NOMO-1 treated with DMSO at 0.1 percent for 48 hours (cell line): ENCODE results near the gene NPAS3.

Experiments
- DNase-seq: peaks from one replicate; lab custom pipeline; 2025; ENCODE audit not compliant: unreplicated experiment; lab: John Stamatoyannopoulos, UW

Gene NPAS3

DNA sequence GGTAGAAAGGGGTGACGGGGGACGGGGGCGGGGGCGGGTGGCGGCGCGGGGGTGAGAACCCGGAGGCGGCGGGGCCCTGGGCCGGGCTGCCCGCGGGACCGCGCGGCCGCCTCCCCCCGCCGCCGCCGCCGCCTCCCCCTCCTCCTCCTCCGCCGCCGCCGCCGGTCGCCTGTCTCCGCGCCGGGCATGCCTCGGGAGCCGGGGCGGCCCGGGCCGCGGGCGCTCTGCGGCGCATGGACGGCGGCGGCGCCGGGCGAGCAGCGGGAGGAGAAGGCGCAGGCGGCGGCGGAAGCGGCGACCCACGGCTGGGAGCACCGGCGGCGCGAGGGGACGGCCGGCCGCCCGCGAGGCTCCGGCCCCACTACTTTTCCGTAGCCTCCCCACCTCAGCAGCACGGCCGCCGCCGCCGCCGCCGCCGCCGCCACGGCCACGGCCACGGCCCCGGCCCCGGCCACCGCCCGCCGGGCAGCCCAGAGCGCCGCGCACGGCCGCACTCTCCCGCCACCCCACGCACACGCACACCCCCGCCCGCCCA lies at the start of gene NPAS3:
TSS of gene NPAS3 (plus strand) at position 161 of the 535 bp plus-strand sequence.
- no peak for DNase-seq

DNA sequence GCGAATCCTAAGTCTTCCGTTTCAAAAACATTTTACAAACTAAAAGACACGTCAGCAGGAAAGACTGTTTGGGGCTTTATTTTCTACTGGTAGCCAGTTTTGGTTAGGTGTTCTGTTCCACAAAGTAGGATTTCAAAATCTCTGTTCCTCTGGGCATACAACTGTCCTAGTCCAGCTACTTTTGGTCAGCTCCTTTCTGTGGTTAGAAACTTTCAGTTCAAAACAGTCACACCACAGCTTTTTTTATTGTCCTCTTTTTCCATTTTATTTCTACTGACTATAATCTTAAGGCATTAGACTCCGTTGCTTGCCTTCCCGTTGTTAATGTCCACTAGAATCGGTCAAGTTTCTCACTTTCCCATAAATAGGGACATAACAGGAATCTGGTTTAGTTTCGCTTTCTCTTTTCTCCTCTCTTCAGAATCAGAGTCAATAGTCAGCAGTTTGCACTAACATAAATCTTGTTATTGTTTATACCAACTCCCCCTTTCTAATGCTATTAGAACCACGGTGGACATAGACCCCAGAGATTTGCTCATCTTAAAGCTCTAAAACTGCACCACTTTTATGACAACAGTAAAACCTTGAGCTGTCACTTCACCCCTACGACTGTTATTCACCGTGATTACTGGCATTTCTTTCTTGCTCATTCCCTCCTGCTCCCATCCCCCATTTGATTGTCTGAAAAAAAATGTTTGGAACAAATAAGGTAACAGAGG lies 41.5 kb upstream of the NPAS3 start:
- DNase-seq, result no peak

DNA sequence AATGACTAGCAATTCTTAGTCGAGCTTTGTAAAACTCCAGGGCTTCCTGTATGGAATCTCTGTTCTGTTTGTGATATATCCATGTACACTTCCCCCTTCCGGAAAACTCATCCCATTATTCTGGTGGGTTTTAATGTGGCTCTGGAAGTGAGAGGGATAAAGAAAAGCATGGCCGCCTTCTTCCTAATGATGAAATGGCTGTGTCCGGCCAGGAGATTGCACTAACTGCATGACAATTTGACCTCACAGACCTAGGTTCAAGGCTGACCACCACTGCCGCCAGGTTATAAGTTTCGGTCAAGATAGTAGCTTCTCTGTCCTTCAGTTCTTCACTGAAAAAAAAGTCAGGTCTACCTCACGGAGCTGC lies 41.0 kb upstream of the NPAS3 start:
- DNase-seq, result no peak

DNA sequence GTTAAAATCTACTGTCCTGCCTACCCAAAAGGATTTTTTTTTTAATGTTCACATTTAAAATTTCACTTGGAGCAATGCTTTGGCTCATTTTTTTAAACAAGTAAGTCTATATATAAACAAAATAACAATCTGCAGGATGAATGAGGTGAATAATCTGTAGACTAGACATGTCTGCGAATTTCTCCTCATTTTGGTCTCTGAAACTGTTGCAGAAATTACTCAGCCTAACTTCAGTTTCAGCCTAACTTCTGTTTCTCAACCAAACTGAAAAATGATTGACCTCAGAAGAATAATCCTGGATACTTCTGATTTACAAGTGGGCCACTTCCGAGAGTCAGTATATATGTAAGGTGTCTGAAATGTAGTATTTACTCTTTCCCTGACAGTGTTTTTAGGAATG lies 39.8 kb upstream of the NPAS3 start:
- DNase-seq, result no peak

DNA sequence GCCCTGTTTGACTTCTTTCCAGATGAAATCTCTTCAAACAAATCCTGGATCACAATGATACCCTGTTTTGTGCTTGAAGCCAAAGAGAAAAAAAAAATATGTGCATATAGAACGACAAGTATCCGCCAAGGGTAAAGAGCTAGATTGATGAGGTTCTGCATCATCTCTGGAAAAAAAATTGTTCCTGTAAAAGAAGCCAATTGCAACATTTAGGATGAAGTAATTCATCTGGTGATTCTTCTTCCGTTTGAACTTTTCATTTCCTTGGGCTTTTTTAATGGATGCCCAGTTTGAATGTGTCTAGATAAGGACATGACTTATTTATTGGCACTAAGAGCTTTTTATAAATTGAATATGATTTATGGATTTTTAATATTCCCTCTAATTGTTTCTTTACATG lies 38.1 kb upstream of the NPAS3 start:
- no peak for DNase-seq

DNA sequence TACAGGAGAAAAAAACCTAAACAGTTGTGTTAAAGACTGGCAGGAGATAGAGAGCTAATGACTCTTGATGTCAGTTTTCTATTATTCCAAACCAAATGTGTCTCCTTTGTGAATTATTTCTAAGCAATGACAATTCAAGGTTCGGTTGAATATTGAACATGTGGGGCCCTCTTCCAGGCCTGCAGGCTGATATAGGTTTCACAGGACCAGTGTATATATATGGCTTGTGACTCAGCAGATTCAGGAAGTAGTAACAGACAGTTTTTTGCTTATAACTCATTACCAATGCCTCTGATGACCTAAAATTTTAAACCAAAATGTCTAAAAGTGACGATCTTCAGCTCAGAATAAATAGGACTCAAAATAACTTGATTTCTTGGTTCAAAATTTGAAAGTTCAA lies 33.7 kb upstream of the NPAS3 start:
- no peak for DNase-seq

DNA sequence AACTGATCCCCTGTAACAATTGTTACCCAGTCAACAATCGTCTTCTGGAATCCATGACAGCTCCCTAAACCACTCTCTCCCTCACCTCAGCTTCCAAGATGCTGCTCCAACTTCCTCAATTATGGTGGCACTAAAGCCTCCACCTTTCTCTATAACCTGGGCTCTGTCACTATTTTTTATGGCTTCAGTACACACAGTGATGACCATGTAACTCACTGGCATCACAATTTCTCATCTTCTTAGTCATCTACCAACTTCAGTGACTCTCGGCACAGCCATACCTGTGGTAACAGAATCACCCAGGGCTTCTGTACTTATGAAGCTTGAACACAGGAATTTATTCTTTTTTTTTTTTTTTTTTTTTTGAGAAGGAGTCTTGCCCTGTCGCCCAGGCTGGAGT lies 32.0 kb upstream of the NPAS3 start:
- no peak for DNase-seq

DNA sequence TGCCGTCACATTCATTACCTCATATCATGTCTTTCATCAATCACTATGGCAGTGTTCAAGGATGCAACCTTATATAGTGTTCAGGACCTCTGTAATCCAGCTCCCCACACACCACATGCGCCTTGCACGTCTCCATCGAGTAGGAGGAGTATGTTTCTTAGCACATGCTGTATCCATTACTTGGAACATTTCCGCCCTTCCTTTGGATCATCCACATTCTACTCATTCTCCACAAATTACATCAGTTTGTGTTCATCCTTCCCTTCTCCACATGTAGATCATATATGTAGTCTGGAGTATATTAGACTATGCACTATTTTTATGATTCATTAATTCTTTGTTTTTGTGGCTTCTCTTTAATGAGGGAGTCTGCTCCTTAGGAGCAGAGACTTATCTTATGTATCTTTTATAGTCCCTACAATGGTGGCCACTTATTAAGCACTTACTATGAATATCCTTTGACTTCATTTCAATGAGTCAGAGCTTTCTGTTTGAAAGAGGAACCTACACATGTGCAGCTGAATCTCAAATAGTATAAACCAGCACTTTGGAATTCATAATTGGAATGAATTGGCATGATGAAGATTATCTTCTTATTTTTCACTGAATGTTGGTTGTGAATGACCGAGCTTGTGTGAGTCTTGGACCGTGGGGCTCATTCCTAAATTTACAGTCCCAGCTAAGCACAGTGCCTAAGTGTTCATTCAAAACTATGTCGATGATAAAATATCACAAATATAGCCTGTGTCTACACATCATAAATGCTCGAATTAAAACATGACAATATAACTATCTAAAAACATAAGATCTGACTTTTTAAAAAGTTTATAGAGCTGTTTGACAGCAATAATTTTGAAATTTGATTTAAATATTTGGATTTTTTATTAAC lies 30.2 kb upstream of the NPAS3 start:
- no peak for DNase-seq

DNA sequence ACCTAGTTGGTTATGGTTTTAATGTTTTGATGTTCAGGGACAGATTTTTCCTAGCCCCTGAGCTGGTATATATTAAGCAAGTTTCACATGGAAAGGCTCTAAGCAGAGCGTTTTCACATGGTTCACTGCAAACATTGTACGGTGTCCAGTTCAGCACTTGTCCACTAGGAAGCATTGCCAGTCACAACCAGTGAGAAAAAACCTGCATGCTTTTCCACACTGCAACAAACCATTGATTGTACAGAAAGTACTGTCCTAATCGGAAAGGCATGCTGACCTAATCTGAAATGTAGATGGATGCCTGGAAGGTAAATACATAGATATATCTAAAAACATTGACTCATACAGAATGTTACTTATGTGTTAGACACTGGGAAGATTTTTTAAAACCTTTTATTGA lies 25.0 kb upstream of the NPAS3 start:
- DNase-seq, result no peak

DNA sequence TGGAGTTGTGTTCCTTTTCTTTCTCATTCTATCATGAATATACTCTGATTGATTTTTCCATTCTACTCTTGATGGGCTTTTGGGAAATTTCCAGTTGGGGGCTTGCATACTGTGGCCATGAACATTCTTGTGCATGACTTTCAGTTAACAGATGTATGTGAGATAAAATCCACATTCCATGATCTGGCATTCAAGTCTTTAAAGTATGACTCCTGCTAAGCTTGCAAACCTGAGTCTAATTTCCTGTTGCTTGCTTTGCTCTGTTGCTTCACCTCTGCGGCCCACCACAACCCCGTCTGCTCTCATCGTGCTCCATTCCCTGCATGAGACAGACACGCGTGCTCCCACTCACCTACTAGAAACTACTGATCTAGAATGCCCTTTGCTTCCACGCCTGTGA lies 24.3 kb upstream of the NPAS3 start:
- no peak for DNase-seq

DNA sequence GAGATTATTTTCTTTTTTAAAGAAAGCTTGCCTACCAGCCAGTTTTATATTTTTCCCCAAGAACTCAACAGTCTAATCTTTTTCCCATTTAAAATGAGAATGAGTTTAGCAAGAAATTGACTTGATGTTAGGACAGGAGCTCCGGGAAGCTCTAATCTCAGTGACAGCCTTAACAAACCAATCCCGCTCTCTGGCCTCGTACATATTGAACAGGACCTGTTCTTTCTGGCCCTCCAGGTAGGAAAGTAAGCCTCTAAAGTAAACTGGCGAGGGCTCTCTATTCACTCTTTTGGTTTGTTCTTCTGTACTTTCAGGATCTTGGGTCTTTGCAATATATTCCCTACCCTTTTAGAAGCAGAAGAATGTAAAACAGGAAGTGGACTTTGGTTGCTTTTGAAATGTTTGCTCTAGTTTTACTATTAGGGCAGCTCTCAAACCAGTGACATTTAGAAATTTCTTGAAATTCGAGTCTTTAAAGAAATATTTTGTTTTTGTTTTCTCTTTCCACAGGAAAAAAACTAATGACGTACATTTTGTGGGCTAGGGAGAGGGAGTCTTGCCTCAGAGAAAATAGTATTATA lies 17.9 kb upstream of the NPAS3 start:
- no peak for DNase-seq

DNA sequence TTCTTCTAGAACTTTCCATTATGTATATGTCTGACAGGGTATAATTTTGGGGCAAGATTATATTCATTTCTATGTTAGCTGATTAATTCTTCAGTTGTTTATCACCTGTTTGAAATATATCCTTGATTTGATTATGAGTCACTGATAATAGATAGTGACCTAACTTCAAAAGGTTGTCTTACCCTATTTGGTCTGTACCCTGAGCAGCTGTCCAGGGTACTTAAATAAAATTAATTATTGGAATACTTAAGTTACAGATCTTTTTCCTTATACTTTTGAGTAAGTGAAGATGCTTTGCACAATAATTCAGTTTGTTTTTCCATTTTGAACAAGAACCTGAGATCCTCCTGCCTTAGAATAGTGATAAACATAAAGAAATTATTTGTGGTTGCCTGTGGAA lies 13.2 kb upstream of the NPAS3 start:
- no peak for DNase-seq

DNA sequence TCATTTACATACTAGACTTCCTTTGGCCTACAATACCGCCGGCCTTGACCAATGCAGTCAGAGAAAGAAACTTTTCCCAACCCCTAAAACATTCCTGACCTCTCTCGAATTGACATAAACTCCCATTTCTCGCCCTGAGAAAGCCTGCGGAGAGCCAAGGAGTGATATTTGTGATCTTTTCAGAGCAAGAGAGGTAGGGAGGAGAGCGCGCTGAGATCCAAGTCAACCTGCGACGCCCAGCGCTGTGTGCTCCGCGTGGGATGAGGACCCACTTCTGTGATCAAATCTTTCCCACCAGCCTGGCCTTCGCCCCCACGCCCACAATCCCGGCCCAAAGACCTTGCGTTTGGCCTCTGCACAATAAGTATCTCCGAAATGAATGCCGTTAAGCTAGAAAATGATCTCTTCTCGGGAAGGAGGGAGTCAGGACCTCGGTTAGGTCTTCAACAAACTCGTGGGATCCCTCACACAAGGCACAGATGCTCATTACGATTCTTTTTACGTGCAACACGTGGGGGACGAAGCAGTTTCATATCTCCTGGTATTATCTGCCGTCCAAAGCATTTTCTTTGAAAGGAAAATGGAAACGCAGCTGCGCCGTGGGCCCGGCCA lies 6.3 kb upstream of the NPAS3 start:
- DNase-seq, result no peak

DNA sequence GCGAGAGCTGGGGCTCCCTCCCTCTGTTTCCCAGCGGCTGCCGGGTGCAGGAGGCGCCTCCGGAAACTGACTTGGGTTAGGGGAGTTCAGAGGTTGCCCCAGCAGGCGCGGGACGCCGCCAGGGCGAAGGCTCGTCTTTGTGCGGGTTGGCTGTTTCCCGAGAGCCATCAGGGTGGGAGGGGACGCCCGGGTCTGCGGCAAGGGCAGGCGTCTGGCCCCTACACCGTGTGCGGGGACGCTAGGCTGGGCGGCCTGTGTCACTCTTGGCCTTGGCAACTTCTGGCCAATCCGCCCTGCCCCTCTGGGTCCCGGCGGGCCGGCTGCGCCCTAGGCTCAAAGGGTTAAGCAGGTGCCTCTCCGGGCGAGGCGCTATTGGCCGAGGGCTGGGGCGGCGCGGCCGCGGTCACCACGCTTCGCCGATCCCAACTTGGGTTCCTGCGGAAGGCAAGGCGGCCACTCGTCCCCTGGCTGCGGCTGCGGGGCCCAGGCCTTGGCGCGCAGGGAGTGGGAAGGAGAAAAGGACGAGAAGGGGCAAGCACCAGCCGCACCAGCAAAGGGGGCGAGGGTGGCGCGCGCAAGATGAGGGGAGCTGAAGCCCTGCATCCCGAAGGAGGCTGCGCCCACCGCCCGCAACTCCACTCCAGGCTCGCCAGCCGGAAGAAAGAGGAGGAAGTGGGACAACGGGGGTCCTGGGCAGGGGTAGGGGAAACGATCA lies 5.6 kb upstream of the NPAS3 start:
- DNase-seq, result no peak

DNA sequence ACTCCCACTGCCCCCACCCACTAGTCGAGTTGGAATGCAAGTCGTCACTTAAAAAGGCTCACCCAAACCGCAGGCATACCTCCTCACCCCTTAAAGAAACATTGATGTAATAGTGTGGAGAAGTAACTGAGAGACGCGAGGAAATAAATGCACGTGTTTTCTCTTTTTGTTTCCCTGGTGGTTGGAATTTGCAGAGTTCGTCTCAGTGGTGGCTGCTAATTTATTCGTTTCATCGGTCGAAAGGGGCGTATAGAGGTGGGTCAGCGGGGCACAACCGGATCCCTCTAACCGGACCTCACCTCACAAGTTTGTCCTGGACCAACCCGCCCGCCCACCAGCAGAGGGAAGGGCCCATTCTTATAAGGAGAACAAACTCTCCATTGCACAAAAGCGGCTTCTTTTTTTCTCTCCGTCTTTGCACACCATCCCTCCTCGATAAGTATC lies 5.0 kb upstream of the NPAS3 start:
- DNase-seq, result no peak

DNA sequence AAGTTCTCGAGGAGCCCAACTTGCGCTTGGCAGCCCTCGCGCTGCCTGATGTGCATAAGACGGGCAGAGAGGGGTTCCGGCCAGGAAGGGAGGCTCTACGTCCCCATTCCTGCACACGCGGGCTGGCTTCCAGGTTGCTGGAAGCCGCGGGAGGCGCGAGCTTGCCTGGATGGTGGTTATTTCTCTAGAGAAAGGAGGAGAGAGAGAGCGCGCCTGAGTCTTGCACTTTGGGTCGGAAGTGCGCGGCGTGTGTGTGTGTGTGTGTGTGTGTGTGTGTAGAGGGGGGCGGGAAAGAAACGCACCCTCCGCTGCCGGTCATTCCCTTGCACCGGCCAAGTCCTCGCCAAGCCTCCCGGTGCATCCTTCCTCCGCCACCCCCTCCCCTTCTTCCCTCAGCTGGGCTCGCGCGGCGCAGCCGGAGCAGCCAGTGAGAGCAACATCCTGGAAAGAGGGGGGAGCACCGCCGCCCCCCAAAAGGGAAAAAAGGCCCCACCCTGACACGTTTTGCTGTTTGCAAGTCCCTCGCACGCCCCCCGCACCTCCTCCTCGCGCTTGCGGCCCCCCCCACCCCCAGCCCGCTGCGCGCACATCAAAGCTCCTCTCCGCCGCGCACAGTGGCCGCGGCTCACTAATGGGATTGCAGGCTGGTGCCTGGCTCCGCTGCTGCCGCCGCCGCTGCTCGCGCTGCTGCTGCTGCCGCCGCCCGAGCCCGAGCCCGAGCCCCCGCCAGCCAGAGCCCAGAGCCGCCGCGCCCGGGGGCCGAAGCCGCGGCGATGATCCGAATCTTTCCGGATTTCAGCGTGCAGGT lies 4.4 kb upstream of the NPAS3 start:
- no peak for DNase-seq

DNA sequence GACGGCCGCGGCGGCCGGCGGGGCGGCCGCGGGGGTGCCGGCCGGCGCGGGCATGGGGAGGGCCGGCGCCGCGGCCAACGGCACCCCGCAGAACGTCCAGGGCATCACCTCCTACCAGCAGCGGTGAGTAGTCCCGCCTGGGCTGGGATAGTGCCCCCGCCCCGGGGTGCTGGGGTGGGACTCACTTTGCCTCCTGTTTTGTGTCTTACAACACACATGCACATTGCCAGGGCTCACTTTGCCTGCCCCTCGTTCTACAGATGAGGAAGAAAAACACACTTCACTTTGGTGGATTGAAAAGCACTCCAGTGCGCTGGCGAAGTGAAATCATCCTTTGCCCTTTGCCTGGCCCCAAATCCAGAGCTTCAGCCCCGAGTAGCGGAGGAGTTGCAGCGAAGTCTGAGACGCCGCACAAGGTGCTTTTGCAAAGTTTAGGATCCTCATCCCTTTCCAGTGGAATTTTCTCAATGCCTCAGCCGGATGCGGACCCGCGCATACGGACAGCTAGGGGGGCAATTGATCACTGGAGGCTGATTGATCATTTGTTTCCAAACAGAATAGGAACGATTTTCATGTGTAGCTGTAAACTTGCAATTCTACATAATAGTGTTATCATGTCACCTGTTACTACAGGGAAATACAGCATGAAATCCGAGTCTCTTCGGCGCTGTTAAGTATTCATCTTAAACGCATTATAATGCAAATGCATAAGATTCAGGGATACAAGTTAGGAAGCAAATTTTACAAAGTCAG lies 3.6 kb upstream of the NPAS3 start:
- DNase-seq, result no peak

DNA sequence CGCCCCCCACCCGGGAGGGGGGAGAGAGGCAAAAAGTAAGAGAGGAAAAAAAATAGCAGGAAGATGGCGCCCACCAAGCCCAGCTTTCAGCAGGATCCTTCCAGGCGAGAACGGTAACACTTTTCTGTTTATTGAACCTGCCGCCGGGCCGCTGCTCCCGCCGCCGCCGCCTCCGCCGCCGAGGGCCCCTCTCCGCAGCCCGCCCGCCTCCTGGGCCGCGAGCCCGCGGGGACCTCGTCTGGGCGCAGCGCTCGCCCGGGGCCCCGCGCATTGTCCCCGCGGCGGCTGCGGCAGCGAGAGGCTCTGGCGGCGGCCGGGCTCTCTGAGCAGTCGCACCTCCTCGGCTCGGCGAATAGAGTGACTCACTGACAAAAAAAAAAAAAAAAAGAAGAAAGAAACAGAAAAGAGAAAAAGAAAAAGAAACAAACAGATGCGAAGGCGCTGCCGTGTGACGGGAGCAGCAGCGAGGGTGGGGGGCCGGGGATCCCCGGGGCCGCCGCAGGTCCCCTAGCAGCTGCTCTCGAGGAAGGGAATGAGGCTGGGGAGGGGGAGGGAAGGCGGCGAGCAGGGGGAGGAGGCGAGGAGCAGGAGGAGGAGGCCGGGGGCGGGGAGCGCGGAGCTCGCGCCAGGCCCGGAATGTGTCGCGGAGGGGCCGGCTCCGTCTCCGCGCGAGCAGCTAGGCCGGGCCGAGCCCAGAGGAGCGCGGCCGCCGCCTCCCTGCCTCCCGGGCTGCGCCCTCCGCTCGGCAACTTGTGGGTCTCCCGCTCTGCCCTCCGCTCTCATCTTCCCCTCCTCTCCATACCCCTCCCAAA lies 781 bp downstream of the NPAS3 start:
- no peak for DNase-seq
